GM18520 (cell line): ENCODE results near the gene TXNRD2.
"Not testable (repeated sequence)": the region's sequence is repeated elsewhere in the genome, so short reads cannot be mapped to it uniquely, and the experiment has no call there.

Experiments
- ATAC-seq: cut with Tn5 transposase; IDR thresholded peaks from one replicate; pipeline ENCODE4 v1.9.1; 2021; ENCODE audit not compliant: unreplicated experiment

The TXNRD2 gene

DNA sequence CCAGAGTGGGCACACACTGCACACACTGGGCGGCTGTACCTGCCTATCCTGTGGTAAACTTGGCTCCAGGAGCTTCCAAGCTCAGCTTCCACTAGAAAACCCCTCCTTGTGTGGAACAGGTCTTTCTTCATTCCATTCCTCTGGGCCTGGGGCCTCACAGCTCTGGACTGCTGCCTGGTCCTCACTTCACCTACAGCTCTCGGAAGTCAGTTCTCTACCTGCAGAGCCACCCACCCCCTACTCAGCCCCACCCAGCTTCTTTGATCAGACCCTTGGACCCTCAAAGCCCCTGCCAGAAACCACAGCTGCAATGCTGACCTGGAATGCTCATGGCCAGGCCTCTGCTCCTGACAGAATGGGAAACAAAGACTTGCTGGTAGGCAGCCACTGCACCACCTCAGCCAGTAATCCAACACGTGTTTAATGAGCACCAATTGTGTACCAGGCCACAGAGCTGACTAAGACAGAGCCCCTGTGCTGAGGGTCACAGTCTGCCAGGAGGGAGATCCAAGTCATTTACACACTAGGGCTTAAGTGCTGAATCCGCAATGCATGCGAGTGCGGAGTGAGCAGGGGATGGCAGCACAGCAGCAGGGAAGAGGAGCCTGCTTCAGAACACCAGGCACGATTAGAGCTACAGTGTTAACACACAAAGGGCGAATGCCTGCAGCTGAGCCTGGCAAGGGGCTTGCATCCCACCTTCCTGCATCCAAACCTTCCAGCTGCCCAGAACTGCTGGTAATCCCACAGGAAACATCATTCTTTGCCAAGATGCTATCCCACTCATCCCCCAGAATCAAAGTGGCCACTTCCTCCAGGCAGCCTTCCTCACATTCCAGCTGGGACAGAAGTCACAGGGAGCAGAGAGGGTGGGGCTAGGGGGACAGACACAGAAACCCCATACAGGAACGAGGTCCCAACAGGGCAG lies 91.5 kb downstream of the TXNRD2 start:
- ATAC-seq: no peak

DNA sequence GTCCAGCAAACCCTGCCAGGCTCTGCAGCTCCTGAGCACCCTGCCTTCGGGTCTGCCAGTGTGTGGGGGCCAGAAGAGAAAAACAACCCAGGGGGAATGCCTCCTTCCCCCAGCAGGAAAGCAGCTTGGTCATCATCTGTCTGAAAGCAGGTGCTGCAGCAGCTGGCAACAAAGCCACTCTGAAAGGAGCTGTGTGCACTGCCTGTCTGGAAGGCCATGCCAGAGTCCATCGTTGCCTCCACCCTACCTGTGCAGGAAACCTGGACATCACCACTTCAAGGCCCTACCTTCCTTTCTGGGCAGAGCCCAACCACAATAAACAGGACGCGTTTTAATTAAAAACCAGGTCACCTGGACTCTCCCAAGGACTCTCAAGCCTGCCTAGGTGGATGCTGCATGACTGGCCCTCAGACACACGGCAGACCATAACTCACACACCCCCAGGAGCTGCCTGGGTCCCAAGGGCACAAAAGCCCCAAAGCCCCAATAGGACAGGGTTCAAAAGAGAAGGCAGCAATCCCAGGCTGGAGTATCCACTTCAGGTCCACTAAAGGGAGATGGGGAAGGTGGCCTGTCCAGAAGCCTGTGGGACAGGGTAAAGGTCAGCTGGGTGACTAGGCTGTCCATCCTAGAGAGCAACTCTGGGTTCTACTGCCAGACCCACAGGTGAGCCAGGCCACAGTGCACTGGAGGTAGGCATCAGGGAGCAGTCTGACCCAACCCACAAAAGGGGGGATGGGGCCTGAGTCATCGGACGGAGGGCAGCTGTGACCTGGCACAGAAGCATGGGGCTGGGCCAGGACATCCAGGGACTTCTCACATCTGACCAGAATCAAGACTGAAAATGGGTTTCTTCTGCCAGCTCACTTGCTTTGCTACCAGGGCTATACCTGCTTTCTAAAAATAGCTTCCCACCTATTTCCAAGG lies 93.1 kb downstream of the TXNRD2 start:
- ATAC-seq: no peak

DNA sequence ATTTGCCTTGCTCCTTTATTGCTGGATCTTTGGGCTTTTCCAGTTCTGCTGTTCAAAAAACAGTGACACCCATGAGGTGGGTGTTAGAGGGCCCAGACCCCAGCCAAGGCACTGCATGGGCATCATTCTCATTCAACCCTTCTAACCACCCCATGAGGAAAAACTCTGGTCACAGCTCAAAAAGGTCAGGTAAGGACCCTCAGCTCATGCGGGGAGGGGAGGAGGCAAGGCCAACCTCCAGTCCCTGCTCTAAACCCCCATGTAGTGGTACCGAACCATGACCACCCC lies 94.3 kb downstream of the TXNRD2 start:
- ATAC-seq: no peak

DNA sequence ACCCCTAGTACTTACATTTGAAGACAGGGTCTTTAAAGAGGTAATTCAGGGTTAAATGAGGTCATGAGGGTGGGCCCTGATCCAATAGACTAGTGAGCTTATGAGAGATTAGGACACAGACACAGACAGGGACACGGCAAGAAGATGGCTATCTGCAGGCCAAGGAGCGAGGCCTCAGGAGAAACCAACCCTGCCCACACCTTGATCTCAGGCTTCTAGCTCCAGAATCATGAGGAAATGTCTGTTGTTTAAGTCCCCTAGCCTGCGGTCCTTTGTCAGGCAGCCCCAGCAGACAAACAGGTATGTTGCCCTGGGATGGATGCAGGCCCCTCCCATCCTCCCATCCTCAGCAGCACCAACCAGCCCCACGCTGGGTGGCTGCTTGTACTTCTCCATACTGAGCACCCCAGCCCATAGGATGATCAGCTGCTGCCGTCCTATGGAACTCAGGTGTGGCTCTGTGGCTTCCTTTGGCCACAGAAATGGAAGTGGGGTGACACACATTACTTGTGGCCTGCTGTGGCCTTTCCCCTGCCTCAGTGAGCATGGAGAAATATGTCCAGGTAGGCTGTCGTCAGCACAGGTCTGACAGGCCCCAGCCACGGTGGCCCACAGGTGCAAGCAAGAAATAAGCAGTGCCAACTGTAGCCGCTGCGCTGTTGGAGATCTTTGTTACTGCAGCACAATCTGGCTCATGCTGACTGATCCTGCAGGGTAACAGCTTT lies 94.8 kb downstream of the TXNRD2 start:
- no peak for ATAC-seq

DNA sequence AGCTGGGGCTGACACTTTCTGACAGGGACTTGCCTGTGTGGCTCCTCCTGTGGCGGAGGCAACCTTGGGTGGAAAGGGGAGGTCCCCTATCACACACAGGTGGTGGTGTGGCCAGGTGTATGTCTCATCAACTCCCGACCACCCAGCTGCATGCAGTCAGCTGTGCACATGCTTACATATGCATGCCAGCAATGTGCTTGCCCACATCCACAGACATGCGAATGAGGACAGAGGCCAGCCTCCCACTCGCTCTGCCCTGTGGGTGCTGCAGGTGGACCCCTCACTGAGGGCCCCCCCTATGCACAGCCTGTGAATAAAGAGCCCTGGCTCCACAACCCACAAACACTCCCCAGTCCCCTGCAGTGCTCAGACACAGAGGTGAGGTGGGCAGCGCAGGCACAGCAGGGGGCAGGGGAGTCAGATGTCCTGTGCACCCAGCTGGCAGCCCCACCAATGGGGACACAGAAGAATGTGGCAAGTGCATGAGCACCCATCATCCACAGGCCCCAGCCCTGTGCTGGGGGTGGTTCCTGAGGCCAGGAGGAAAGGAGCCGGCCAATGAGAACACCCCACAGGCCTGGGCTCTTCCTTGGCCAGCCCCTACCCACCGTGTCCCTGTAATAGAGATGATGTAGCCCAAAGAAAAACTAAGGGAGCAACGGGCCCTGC lies 96.4 kb downstream of the TXNRD2 start:
- ATAC-seq: no peak

DNA sequence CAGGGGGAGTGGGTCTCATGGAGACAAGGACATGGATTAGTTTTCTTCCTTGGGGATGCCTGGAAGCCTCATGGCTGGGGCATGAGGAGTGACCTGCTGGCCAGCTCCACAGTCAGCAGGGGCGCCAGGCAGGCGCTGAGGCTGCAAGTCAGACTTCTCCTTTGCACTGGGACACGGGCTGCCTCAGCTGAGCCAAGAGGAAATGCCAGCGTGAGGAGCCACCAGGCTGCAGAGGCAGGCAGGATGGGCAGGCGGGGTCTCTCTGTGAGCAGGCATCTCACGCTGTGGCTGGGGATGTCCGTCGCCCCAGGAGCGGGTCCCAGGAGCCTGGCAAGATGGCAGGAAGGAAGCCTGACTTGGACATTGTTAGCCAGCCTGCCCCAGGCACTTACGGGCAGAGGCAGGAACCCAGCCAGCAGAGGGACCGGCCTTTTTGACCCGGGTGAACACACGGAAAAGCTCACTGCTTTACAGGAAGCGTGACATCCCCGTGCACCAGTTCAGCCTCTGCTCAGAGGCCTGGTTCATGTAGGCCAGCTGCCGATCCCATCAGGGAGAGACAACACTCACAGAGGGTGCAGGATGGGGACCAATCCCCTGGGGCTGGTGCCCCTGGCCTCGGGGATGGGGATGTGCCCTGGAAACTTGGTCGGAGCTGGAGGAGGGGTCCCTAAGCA lies 97.1 kb downstream of the TXNRD2 start:
- no peak for ATAC-seq

DNA sequence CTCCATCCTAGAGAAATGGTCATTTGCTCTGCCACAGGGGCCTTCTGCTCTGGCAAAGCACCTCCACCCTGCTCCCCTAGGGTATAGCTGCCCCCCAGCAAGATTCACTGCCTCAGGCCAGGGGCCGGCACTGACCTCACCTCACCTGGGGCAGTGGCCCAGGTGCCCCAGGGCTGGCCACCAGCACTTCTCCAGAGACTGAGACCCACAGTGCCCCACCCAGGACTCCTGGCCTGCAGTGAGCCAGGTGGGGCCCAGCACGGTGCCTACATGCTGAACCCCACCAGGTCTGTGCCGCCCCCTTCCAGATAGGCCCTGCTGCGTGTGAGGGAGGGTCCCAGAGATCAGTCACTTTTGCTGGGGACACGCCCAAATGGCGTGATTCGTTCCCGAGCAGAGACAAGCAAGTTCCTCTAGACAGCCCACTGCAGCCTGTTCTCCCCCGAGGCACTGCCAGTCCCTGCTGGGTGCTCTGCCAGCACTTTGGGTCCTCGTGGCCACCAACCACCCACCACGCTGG lies 97.7 kb downstream of the TXNRD2 start:
- ATAC-seq: no peak

DNA sequence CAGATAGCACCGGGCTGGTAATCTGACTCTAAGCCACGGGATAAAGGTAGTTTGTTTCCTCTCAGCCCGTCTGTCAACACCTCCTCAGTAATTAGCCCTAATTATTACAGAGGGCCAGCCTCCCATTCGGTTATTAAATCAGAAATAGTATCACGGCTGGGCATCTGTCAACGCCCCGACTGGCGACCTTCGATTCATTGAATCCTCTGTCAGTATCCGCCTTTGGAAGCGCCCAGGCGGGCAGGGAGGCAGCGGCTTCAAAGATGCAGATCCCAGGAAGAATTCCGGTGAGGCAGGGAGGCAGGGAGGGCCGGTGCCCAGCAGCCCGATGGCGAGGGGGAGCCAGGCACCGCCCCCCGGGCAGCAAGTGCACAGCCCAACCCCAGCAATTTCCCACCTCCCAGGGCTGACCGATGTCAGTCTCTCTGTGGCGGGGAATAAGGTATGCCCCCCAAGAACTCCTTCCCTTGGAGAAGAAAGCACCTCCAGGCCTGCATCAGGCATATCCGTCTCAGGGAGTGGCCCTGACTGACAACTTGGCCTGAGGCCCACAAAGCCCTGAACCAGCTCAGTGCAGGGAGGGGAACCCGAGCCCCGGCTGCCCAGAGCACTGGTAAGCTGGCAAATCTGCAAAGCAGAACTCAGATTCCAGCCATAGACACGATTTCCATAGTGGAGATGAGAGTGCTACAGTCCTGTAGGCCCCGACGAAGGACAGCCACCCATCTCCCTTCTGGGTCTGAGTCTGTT lies 98.3 kb downstream of the TXNRD2 start:
- ATAC-seq: no peak

DNA sequence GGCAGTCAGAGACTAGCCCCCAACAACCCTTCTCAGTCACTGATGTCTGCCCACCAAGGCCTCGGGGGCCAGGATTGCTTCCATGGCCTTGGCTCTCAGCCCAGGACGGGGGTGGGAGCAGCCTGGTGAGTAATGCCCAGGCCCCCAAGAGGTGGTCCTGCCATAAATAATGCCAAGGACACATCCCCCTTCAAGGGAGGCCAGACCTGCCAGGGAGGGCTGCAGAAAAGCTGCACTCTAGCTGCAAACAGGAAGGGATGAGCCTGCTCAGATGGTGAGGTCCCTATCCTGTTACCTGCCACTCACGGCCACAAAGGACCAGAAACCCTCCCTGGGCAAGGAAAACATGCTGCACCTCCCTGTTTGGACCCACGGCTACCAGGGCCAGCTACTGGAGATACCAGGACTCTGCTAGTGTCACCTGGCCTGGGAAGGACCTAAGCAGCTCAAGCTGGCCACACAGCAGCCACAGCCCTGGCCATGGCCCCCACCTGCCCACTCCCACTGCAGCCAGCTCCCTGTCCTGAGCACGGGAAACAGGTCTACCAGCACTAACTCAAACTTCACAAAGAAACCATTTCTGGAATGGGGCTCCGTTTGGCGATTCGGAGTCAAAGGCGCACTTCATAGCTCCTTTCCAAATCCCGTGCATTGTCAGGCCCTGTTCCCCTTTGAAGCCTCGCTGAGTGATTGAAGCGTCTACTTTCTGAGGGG lies 99.1 kb downstream of the TXNRD2 start:
- ATAC-seq: no peak

DNA sequence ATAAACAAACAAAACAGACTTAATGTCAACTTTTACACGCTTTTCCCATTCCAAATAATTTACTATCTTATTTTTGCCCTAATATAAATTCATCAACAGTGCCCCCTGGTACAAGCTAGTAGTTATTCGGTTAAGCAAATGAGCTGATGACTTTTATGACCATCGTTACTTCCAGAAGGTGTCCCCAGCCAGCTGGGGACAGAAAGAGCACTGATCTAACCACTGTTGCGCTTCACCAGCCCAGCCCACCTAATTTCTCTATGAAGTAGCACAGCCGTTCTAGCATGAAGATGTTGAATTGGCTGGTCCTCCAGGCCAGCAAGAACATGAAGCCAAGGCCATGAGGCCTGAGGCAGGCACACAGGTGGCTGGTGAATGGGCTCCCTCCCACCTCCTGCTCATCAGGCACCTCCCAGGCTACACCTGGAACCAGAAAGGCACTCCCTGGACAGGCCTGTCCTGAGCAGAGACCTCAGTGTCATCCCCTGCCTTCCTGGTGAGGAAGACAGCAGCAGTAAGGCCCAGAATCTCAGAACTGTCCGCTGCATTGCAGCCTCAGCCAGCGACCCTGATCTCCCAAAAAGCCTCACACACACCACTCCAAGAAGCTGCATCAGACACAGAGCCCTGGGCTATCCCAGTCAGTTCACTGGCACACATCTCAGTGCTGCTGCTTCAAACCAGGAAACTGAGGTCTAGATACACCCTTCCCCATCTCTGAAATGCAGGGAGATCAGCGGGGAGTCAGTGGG lies 99.8 kb downstream of the TXNRD2 start:
- ATAC-seq: no peak

DNA sequence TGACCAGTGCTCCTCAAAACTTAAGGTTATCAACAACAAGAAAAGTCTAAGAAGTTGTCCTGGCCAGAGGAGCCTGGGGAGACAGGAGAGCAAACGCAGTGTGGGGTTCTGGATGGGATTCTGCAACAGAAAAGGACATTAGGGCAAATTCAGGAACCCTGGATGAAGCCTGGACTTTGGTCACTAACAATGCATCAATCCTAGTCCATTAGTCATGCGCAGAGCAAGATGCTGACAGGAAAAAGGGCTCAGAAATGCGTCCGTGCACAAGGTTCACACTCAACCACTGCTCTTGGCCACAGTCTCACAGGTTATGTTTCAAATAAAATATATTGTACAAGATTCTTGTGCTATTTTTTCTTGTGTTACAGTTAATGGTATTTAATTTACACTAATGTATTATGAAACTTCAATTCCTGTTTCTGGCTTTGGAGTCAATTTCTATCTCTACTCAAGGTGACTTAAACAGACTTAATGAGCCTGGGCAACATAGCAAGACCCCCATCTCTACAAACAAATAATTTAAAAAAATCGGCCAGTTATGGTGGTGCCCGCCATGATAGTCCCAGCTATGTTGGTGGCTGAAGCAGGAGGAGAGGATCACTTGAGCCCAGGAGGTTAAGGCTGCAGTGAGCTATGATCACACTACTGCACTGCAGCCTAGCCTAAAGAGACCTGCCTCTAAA lies 100.5 kb downstream of the TXNRD2 start:
- no peak for ATAC-seq

DNA sequence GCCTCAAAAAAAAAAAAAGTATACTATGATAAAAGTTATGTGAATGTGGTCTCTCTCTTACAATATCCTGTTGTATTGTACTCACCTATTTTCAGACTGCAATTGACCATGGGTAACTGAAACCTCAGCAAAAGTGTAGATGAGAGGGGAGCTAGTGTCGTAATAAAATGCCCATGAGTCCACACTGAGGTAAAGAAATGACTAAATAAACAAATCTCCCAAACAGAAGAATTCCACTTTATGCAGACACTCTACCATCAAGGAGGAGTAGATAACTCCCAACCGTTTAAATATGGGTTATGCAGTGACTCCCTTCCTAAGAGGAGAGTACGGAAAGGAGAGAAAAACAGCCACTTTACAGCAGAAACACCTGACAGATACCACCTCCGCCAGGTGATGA lies 101.6 kb downstream of the TXNRD2 start:
- no peak for ATAC-seq

DNA sequence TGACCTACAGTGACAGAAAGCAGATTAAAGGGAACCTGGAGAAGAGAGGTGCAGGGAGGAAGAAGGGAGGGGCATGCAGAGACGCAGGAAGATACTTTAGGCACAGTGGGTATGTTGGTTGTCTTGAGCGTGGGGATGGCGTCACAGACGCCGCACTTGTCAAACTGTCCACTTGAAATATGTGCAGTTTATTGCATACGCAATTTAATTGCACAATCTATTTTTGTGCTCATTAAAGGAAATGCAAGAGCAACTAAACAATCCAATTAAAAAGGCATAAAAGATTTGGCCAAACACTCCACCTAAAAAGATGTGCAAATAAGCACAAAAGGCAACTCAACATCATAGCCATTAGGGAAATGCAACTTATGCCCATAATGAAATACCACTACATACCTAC lies 103.7 kb downstream of the TXNRD2 start:
- ATAC-seq: no peak

DNA sequence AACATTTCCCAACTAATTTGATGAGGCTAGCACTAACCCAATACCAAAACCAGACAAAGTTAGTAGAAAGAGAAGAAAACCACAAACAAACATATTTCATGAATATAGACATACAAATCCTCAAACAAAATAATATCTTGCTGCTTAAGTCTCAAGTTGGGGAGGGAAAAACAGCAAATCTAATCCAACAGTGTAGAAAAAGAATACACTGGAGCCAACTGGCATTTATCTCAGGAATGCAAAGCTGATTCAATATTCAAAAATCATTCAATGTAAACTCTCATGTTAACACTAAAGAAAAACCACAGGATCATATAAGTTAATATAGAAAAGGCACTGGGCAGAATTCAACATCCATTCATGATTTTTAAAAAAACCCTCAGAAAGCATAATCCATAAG lies 105.1 kb downstream of the TXNRD2 start:
- ATAC-seq: no peak

DNA sequence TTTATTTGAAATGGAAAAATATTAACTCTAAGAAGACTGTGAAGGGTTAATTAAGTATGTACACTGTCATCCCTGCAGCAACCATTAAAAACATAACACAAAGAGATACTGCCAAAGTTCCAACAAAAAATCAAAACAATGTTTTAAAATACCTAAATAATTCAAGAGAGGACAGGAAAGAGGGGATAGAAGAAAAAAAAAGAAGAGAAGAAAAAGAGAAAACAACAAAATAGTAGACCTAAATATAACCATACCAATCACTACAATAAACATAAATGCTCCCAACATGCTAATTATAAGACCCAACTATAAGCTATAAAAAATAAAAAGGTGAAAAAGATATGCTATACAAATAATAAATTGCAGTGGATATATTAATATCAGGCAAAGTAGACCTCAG lies 107.0 kb downstream of the TXNRD2 start:
- ATAC-seq: no peak

DNA sequence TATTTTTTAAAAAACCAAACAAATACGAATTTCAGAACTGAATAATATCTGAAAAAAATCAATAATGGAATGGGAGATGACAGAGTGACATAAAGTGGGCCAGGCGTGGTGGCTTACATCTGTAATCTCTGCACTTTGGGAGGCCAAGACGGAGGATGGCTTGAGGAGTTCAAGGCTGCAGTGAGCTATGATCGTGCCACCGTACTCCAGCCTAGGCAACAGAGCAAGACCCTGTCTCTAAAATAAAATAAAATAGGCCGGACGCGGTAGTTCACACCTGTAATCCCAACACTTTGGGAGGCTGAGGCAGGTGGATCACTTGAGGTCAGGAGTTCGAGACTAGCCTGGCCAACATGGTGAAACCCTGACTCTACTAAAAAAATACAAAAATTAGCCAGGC lies 108.3 kb downstream of the TXNRD2 start:
- not testable (repeated sequence) for ATAC-seq

DNA sequence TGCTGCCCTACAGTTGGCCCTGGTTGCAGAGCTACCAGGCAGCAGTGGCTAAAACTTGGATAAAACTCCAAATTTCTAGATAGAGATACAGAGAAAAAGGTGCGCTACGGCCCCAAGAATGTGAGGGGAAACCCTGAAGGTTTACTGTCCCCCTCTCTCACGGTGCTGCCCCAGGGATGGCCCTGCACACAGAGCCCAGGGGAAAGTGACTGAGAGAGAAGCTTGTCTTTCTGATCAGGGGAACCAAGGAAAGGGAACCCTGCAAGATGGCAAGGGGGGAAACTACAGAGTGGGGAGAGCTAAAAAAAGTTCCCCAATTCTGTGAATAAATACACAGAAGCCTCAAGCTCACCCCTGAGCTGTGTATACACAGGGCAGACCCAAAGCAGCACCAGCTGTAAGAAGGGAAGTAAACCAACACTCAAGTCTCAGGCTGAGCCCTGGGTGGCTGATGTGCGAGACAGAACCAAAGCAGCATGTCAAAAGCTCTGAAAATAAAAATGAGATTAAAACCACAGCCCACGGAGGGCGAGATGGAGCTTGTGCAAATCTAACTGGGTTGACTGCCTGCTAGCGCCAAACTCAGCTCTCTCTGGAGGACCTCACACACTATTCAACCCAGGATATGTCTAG lies 109.0 kb downstream of the TXNRD2 start:
- no peak for ATAC-seq
